Measurements from ENCODE around the gene MAN1A2. TPM values are rescaled to one million over a fixed set of nuclear protein-coding genes. Genes with fewer than 3 reads are reported as not detected.

The MAN1A2 gene
- total and polyA plus RNA-seq, 9 of the 15 experiments (the other 6 are each of a cell fraction or from before 2014, with no cell fraction given), result 4.2 to 38.4 (median 18.7) TPM

DNA sequence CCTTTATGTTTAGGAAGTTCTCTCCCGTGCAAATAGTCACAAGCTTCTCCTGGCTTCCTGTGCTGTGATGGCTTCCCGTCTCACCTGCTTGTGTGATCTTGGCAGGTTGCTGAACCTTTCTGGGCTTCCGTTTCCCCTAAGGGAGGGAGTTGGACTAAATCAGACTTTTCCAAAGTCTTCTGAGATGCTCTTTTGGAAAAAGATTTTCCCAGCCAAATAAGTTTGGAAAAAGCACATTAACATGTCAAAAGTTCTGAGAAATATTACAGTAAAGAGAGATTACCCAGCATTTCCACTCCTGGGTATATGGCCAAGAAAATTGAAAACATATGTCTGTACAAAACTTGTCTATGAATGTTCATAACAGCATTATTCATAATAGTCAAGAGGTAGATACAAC, 202.6 kb downstream of the MAN1A2 start:
- no peak for ATAC-seq
- Histone ChIP-seq H2AFZ (ENCODE audit: low read depth, low read length) (no peak overlapping the region), H3K9me3 (replicated peaks; ENCODE audit: control insufficient read depth, insufficient read depth, low read depth, low read length) (no peaks in the 10 kb centered on the region), H3K4me1 (replicated peaks in 1 of 2; ENCODE audit: control insufficient read depth in 2 of 2, insufficient read depth in 2 of 2, low read length in 2 of 2) (peaks cover 8 to 11% of the 10 kb centered on the region in 2 experiments; a peak in 4 of 5 replicates), H3K4me3 (no peak overlapping the region), H3K4me2 (ENCODE audit: insufficient read depth, low read length) (no peak overlapping the region), H3K27ac (ENCODE audit: extremely low read depth, low read depth, low read length) (no peak overlapping the region), H3K36me3 (ENCODE audit: control insufficient read depth, insufficient read depth, low read length) (no peaks in the 10 kb centered on the region), H4K20me1 (replicated peaks; ENCODE audit: control insufficient read depth, insufficient read depth, low read length) (no peaks in the 10 kb centered on the region), H3K9me1 (ENCODE audit: control insufficient read depth, insufficient read depth, low read length) (no peaks in the 10 kb centered on the region), H3K79me2 (ENCODE audit: control insufficient read depth, insufficient read depth, low read length) (no peaks in the 10 kb centered on the region), H3K27me3 (ENCODE audit: control insufficient read depth in 2 of 2, insufficient read depth in 2 of 2, low read length in 2 of 2) (no peaks in the 10 kb centered on the region), H3K9ac (ENCODE audit: insufficient read depth in 1 of 2, low read depth in 2 of 2, low read length in 2 of 2) (no peak overlapping the region)
- POLR2A ChIA-PET, result interaction anchor here (0.6 kb wide), 1 partner anchor 27 kb away, joined by 3 read pairs; no protein-coding TSS in a partner anchor
- CTCF ChIA-PET (ENCODE audit: low intra/inter-chr PET ratio), result no interaction called here
- intact Hi-C loops (cut with micrococcal nuclease) (no loop called here), in situ Hi-C loops (cut with MboI) (no loop called here)
- FAIRE-seq, result no peak
- WGBS (ENCODE audit: insufficient coverage, low coverage, missing lambda C conversion rate), result 23% methylated on average over 3 of the region's 3 CpGs
- no TSS peak for BruUV-seq (replicated peaks)
- no peak for DNase-seq (ENCODE audit: extremely low read depth in 1 of 4, low spot score in 3 of 4)
- TF ChIP-seq TRIM24 (IDR thresholded peaks at IDR 0.05) (no peak), TCF7L2 (IDR thresholded peaks at IDR 0.05; ENCODE audit: low read depth, low read length) (no peak), ZNF696 (CRISPR knock-in tag; conservative IDR thresholded peaks at IDR 0.05) (no peak), PCBP2 (IDR thresholded peaks at IDR 0.05; ENCODE audit: low read depth, low read length, poor library complexity, severe bottlenecking) (no peak), RFX5 (IDR thresholded peaks at IDR 0.05; ENCODE audit: low read depth, low read length) (no peak), SPI1 (IDR thresholded peaks at IDR 0.05; ENCODE audit: borderline replicate concordance, low read depth, low read length) (no peak), BCLAF1 (IDR thresholded peaks at IDR 0.05; ENCODE audit: borderline replicate concordance in 1 of 2, control insufficient read depth in 1 of 2, low read depth in 2 of 2, low read length in 1 of 2) (no peak), HNRNPLL (IDR thresholded peaks at IDR 0.05; ENCODE audit: low read depth, low read length, poor library complexity, severe bottlenecking) (no peak), STAG1 (CRISPR knock-in tag; IDR thresholded peaks at IDR 0.05; ENCODE audit: borderline replicate concordance) (no peak), PRPF4 (IDR thresholded peaks at IDR 0.05; ENCODE audit: insufficient read depth, low read depth, low read length, poor library complexity, severe bottlenecking) (no peak), MXD1 (CRISPR knock-in tag; IDR thresholded peaks at IDR 0.05; ENCODE audit: borderline replicate concordance, poor library complexity, severe bottlenecking) (no peak)
- TF ChIP-seq, protein P1, sequence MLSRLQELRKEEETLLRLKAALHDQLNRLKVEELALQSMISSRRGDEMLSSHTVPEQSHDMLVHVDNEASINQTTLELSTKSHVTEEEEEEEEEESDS (CRISPR knock-in tag; IDR thresholded peaks at IDR 0.05), result no peak
- TF ChIP-seq, protein P2, sequence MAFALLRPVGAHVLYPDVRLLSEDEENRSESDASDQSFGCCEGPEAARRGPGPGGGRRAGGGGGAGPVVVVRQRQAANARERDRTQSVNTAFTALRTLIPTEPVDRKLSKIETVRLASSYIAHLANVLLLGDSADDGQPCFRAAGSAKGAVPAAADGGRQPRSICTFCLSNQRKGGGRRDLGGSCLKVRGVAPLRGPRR (CRISPR knock-in tag; IDR thresholded peaks at IDR 0.05), result no peak
- TF ChIP-seq, protein P3, sequence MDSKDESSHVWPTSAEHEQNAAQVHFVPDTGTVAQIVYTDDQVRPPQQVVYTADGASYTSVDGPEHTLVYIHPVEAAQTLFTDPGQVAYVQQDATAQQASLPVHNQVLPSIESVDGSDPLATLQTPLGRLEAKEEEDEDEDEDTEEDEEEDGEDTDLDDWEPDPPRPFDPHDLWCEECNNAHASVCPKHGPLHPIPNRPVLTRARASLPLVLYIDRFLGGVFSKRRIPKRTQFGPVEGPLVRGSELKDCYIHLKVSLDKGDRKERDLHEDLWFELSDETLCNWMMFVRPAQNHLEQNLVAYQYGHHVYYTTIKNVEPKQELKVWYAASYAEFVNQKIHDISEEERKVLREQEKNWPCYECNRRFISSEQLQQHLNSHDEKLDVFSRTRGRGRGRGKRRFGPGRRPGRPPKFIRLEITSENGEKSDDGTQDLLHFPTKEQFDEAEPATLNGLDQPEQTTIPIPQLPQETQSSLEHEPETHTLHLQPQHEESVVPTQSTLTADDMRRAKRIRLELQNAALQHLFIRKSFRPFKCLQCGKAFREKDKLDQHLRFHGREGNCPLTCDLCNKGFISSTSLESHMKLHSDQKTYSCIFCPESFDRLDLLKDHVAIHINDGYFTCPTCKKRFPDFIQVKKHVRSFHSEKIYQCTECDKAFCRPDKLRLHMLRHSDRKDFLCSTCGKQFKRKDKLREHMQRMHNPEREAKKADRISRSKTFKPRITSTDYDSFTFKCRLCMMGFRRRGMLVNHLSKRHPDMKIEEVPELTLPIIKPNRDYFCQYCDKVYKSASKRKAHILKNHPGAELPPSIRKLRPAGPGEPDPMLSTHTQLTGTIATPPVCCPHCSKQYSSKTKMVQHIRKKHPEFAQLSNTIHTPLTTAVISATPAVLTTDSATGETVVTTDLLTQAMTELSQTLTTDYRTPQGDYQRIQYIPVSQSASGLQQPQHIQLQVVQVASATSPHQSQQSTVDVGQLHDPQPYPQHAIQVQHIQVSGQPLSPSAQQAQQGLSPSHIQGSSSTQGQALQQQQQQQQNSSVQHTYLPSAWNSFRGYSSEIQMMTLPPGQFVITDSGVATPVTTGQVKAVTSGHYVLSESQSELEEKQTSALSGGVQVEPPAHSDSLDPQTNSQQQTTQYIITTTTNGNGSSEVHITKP (IDR thresholded peaks at IDR 0.05; ENCODE audit: partially characterized antibody), result no peak

All from K562 (cell line).